GM19395 (cell line): ENCODE results near the gene CCL13.
"Not testable (repeated sequence)": the region's sequence is repeated elsewhere in the genome, so short reads cannot be mapped to it uniquely, and the experiment has no call there.

ENCODE experiments used
- ATAC-seq: cut with Tn5 transposase; IDR thresholded peaks from one replicate; pipeline ENCODE4 v1.9.1; 2021; ENCODE audit warnings: mild to moderate bottlenecking, moderate library complexity; ENCODE audit not compliant: unreplicated experiment

The CCL13 gene

DNA sequence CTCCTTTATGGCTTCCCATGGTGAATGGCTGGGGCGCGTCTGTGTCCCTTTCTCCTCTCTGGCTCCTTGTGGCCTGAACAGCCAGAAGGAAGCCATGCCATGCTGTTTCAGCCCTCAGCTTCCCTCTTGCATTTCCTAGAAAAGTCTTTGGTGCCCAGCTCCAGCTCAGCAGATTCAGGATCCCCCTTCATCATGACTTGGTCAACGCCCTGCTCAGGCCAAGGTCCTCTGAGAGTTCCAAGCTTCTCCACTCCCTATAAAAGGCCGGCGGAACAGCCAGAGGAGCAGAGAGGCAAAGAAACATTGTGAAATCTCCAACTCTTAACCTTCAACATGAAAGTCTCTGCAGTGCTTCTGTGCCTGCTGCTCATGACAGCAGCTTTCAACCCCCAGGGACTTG is at the start of gene CCL13:
TSS of gene CCL13 (plus strand) at position 287 of the 400 bp plus-strand sequence. CDS start at position 334, 47 bp downstream.
- no peak for ATAC-seq

DNA sequence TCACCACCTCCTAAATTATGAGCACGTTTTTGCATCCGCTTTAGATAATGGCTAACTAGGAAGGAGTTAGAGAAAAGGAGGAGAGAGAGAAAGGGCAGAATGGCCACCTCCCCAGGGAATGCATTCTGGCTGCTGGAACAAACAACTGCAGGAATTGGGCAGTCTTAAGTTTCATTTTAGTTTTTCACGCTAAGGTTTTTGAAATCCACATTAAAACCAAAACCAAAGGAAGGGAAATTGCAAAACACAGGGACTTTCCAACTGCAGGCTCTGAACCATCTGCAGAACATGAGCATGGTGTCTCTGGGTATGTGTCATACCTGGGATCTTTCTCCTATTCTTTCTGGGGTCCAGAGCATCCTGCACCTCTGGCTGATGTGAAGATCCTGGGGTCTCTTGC is 49.2 kb upstream of the CCL13 start:
- ATAC-seq = no peak

GRCh38 chr17:34308371-34308770 is 47.9 kb upstream of the CCL13 start:
- ATAC-seq = no peak

DNA sequence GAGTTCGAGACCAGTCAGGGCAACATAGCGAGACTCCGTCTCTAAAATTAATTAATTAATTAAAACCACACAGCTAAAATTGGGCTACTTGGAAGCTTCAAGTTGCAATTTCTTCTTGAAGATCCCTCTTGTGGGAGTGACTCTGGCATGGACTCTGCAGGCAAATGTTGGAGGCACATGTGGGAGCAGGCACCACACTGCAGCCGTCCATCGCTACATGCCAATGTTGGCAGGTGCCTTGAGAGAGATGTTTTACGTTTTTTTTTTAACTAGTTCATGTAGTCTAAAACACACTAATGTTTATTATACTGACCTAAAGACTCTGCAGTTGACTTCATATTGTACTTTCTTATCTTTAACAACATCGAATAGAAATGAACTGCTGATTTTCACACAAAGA is 45.0 kb upstream of the CCL13 start:
- no peak for ATAC-seq

GRCh38 chr17:34312080-34312479 is 44.2 kb upstream of the CCL13 start:
- ATAC-seq = no peak

GRCh38 chr17:34313164-34313563 is 43.1 kb upstream of the CCL13 start:
- ATAC-seq = no peak

DNA sequence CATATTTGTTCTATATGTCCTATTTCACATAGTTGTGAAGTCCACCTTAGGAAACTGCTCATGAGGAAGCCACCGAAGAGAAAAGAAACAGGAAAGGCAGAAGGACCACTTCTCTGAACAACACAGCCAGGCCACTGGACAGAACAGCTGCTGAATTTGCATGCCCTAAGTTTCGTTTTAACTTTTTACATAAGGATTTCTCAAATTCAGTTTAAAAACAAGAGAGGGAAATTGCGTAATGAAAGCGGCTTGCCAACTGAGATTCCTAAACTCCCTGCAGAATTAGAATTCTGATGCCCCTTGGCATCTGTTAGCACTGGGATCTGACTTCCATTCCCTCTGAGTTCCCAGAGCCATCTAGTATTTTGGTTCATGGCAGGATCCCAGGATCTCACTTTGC is 42.0 kb upstream of the CCL13 start:
- ATAC-seq = no peak

DNA sequence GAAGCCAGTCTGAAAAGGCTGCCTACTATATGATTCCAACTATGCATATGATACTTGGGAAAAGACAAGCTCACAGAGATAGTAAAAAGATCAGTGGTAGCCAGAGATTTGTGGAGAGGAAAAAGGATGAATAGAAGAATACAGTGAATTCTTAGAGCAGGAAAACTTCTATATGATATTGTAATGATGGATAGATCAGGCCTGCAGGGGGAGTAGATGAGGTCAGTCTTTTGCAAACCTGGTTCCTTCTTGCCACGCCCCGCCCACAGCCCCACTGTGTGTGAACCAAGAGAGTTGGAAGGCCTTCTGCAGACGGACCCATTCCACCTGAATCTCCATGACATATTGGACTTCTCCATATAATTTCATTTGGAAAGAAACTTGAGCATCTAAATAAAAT is 37.8 kb upstream of the CCL13 start:
- ATAC-seq = no peak

GRCh38 chr17:34319039-34319483 is 37.2 kb upstream of the CCL13 start, which contains the start of gene CCL8:
CCL8 (plus strand) TSS chr17:34319435; CDS start chr17:34319502, 67 bp downstream.
- ATAC-seq = no peak

DNA sequence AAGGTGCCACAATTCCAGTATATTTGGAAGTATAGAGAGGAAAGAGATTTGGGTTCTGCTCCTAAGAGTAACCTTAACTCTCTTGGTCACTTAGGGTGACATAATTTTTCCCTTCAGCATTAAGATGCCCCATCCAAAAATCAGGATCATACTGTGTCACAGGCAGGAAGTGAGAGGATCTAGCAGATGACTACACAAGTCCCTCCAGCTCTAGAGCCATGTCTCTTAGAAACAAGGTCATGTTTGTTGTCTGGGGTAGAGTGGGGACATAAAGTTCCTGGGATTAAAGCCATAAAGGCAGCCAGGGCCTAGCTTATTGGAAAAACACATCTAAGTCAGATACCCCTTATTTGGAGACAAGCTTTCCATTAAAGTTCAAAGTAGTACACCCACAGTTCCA is 34.3 kb upstream of the CCL13 start:
- ATAC-seq = no peak

DNA sequence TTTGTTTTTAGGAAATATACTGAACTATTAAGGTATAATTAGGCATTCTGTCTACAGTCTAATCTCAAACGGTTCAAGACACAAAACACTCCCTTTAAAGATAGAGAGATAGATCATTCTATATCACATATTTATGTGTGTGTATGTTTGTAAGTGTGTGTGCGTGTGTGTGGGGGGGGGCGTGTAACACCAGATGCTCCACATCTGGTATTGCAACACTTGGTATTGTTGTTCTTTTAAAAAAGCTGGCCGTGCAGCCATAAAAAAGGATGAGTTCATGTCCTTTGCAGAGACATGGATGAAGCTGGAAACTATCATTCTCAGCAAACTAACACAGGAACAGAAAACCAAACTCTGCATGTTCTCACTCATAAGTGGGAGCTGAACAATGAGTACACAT is 28.7 kb upstream of the CCL13 start:
- not testable (repeated sequence) for ATAC-seq

DNA sequence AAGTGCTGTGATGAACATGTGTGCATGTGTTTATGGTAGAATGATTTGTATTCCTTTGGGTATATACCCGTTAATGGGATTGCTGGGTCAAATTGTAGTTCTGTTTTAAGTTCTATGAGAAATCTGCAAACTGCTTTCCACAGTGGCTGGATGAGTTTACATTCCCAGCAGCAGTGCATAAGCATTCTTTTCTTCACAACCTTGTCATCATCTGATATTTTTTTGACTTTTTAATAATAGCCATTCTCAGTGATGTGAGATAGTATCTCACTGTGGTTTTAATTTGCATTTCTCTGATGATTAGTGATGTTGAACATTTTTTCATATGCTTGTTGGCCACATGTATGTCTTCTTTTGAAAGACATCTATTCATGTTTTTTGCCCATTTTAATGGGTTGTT is 18.6 kb upstream of the CCL13 start:
- no peak for ATAC-seq

DNA sequence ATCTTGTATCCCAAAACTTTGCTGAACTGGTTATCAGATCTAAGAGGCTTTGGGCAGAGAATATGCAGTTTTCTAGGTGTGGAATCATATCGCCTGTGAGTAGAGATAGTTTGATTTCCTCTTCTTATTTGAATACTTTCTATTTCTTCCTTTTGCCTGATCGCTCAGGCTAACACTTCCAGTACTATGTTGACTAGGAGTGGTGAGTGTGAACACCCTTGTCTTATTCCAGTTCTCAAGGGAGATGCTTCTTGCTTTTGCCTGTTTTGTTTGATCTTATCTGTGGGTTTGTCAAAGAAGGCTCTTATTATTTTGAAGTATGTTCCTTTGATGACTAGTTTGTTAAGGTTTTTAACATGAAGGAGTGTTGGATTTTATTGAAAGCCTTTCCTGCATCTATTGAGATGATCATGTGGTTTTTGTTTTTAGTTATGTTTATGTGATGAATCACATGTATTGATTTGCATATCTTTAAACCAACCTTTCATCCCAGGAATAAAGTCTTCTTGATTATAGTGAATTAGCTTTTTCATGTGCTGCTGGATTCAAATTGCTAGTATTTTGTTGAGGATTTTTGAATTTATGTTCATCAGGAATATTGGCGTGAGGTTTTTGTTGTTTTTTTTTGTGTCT is 17.0 kb upstream of the CCL13 start:
- no peak for ATAC-seq

- ATAC-seq = no peak
Observed at GRCh38 chr17:34341916-34342315, 14.4 kb upstream of the CCL13 start.

DNA sequence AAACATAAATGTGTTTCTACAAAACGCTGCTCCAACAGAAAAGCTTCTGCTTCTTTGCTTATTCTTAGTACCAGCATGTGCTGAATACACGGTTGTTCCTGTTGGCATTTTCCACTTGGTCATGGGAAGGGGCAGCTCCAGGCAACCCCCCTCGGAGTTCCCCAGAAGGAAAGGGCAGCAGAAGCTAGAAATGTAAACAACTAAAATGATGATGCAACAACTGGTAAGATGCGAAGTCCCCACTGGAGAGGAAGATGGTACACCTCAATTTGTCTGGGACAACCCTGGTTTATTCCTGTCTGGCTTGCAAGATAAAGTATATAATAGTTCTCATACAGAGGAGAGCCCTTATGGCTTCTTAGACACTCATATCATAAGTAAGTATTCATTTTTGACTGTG is 9.2 kb upstream of the CCL13 start:
- ATAC-seq = no peak

GRCh38 chr17:34349751-34350150 is 6.5 kb upstream of the CCL13 start:
- no peak for ATAC-seq

GRCh38 chr17:34351096-34351495 is 5.2 kb upstream of the CCL13 start:
- ATAC-seq = no peak

DNA sequence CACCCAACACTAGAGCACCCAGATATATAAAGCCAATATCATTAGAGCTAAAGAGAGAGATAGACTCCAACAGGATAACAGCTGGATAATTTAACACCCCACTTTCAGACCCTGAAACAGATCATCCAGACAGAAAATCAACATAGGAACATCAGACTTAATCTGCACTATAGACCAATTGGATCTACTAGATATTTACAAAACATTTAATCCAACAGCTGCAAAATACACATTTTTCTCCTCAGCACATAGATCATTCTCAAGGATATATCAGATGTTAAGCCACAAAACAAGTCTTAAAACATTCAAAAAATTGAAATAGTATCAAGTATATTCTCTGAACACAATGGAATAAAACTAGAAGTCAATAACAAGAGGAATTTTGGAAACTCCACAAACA is 4.1 kb upstream of the CCL13 start:
- no peak for ATAC-seq

DNA sequence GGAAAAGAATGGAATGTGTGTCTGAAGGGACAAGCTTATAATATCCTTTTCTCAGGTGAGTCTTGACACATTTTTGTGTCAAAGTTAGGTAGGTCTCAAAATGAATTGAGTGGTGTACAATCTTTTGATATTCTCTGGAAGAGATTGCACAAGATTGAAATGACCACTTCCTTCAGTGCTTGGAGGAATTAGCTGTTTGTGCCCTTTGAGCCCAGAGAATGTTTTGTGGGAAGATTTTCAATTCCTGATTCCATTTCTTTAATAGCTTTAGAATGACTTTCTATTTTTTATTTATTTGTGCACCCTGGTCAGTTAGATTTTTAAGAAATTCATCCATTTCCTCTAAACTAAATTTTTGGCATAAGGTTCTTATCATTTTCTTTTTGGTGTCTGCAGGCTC is 1.6 kb upstream of the CCL13 start:
- no peak for ATAC-seq

GRCh38 chr17:34357398-34357797 is 1.1 kb downstream of the CCL13 start:
- ATAC-seq = no peak

DNA sequence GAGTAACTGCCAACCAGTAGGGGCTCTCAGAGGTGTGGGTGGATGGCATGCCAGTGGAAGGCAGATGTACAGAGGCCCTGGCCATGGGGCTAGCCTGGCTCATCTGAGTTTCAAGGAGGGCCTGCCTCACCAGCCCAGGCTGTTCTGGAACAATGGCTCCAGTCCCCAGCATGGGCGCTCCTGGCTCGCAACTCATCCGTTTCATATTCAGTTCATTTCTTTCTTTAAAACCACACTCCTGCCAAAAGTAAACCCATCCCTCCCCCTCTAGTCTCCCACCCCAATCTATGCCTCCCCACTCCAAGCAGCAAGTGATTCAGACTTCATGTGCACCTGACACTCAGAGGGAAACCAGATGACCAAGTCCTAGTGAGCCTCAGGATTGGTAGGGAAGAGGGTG is 2.4 kb downstream of the CCL13 start:
- no peak for ATAC-seq

DNA sequence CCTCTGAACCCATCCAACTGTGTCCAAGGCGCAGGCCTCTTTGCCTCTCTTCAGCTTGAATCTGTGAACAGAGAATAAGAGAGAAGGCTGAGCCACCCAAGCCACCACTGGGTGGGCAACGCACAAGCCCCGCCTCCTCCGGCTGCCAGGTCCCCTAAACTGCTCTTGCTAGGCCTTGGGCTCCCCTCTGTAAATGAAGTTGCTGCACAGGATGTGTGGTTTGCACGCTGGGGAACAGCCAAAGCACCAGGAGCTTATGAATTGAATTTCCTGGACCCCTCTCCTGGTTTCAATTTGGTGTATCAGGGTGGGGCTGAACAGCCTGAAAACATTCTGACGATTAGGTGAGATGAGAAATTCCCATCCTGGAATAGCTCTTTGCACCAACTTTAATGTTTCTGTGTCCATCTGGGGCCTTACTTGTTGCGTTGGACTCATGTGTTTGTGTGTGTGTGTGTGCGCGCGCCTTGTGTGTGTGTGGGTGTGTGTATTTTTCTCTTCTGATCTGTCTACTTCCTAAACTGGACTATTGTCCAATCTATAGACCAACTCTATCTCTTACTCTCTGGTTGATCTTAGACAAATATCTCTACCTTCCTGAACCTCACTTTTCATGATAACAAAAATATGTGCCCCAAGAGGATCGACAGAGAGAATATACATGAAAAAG is 4.5 kb downstream of the CCL13 start:
- no peak for ATAC-seq
